GM12878 (cell line): ENCODE data around the gene MRM3. TPM values are rescaled to one million over a fixed set of nuclear protein-coding genes. Genes with fewer than 3 reads are reported as not detected.

Source experiments
- ATAC-seq: fragments of 200-7000 bp; cut with Tn5 transposase; 3 replicates; pipeline ENCODE4 v1.9.1; 2020; ENCODE audit warnings: mild to moderate bottlenecking, moderate library complexity
- BruUV-seq: library from RNA; stranded (reverse); fragments of 400-500 nt; replicated peaks from 2 replicates; lab custom pipeline; 2021; lab: Mats Ljungman, UMichigan
- CTCF ChIA-PET: fragments of 300-600 bp; sonication (Branson Sonifier 250); formaldehyde crosslinking; extraction: SDS; loops from one replicate; lab custom pipeline; 2021; ENCODE audit warnings: inconsistent platforms; lab: Yijun Ruan, JAX
- POLR2A ChIA-PET: fragments of 350-600 bp; formaldehyde crosslinking; extraction: SDS; loops from one replicate; lab custom pipeline; 2021; ENCODE audit warnings: inconsistent platforms; lab: Charles Lee
- RAD21 ChIA-PET: fragments of 300-600 bp; sonication (Branson Sonifier 250); formaldehyde crosslinking; loops from one replicate; lab custom pipeline; 2023; ENCODE audit warnings: antibody characterized with exemption; ENCODE audit not compliant: unreplicated experiment; lab: Charles Lee
- SMC1A ChIA-PET: fragments of 300-600 bp; sonication (Branson Sonifier 250); formaldehyde crosslinking; loops from one replicate; lab custom pipeline; 2023; ENCODE audit not compliant: unreplicated experiment, uncharacterized antibody; lab: Charles Lee
- DNase-seq: peaks from one replicate; pipeline ENCODE4 v3.0.0-alpha.2; 2011; ENCODE audit warnings: low read depth, low spot score
- FAIRE-seq: peaks from 3 replicates; lab custom pipeline; 2011; peaks lifted over from hg19 to GRCh38; lab: Jason Lieb, UNC
- H2AFZ ChIP-seq: 2 replicates; pipeline ENCODE4 v1.6.0; 2011; ENCODE audit warnings: low read depth, low read length, control low read depth; ENCODE audit not compliant: control insufficient read depth
- H3K27ac ChIP-seq: 2 replicates; pipeline ENCODE4 v1.5.1; 2011; ENCODE audit warnings: control low read depth; ENCODE audit not compliant: control insufficient read depth, insufficient read depth
- H3K27me3 ChIP-seq, 2 experiments: replicated peaks in 1 of 2; 2 replicates each; pipeline versions ENCODE4 v1.6.0 to v1.6.1; 2011; ENCODE audit warnings: low read length in 1 of 2; ENCODE audit not compliant: control insufficient read depth in 2 of 2, insufficient read depth in 2 of 2
- H3K36me3 ChIP-seq, 2 experiments: 2 replicates each; pipeline ENCODE4 v1.5.1; 2011; ENCODE audit warnings: low read length in 1 of 2; ENCODE audit not compliant: control insufficient read depth in 2 of 2, insufficient read depth in 2 of 2
- H3K4me1 ChIP-seq: 2 replicates; pipeline ENCODE4 v1.6.1; 2011; ENCODE audit warnings: mild to moderate bottlenecking, low read length, moderate library complexity, mixed read lengths; ENCODE audit not compliant: control insufficient read depth, insufficient read depth
- H3K4me2 ChIP-seq: 2 replicates; pipeline ENCODE4 v1.6.0; 2011; ENCODE audit warnings: control low read depth; ENCODE audit not compliant: control insufficient read depth, insufficient read depth
- H3K4me3 ChIP-seq: fragments of 200-600 bp; sonication (generic); 2 replicates; pipeline ENCODE4 v1.5.1; 2016
- H3K79me2 ChIP-seq: 2 replicates; pipeline ENCODE4 v1.6.0; 2011; ENCODE audit warnings: low read length; ENCODE audit not compliant: control insufficient read depth, insufficient read depth
- H3K9ac ChIP-seq: 2 replicates; pipeline ENCODE4 v1.8.0; 2011; ENCODE audit warnings: low read length, control low read depth, mixed read lengths; ENCODE audit not compliant: control insufficient read depth, insufficient read depth
- H3K9me3 ChIP-seq: replicated peaks from 3 replicates; pipeline ENCODE4 v1.5.1; 2011; ENCODE audit warnings: mild to moderate bottlenecking, low read length; ENCODE audit not compliant: control insufficient read depth, insufficient read depth
- H4K20me1 ChIP-seq: 2 replicates; pipeline ENCODE4 v1.6.0; 2011; ENCODE audit not compliant: control insufficient read depth, insufficient read depth
- BHLHE40 ChIP-seq, 2 experiments: fragments of 450-650 bp in 1 of 2; IDR thresholded peaks; 2 replicates each; pipeline ENCODE4 v1.6.1; 2011 to 2017; ENCODE audit warnings: low read depth in 2 of 2, borderline replicate concordance in 1 of 2, improper control_type of control experiment in 1 of 2, low read length in 1 of 2, mild to moderate bottlenecking in 1 of 2
- HDGF ChIP-seq: fragments of 450-650 bp; IDR thresholded peaks from 2 replicates; pipeline ENCODE4 v1.6.1; 2016; ENCODE audit warnings: antibody characterized with exemption
- NFYA ChIP-seq: IDR thresholded peaks from 2 replicates; pipeline ENCODE4 v1.6.1; 2011; ENCODE audit warnings: low read depth, mild to moderate bottlenecking, low read length, improper control_type of control experiment, borderline replicate concordance
- POLR2AphosphoS2 ChIP-seq: IDR thresholded peaks from 2 replicates; pipeline ENCODE4 v1.6.1; 2011; ENCODE audit warnings: low read depth, mild to moderate bottlenecking, low read length, improper control_type of control experiment, moderate library complexity
- RB1 ChIP-seq: fragments of 450-650 bp; formaldehyde crosslinking; IDR thresholded peaks from 2 replicates; pipeline ENCODE4 v1.6.1; 2017; ENCODE audit warnings: mild to moderate bottlenecking, borderline replicate concordance
- RBBP5 ChIP-seq: fragments of 200-600 bp; sonication (generic); conservative IDR thresholded peaks from 2 replicates; pipeline ENCODE4 v1.6.1; 2016
- SPI1 ChIP-seq: IDR thresholded peaks from 2 replicates; pipeline ENCODE4 v1.6.1; 2011; ENCODE audit warnings: low read depth, mild to moderate bottlenecking, low read length, moderate library complexity, borderline replicate concordance; ENCODE audit not compliant: insufficient read depth
- SREBF2 ChIP-seq: IDR thresholded peaks from 2 replicates; pipeline ENCODE4 v1.6.1; 2012; ENCODE audit warnings: mild to moderate bottlenecking, low read length
- TARDBP ChIP-seq: IDR thresholded peaks from 2 replicates; pipeline ENCODE4 v1.6.1; 2016; ENCODE audit warnings: borderline replicate concordance
- ZNF622 ChIP-seq: fragments of 450-650 bp; IDR thresholded peaks from 2 replicates; pipeline ENCODE4 v1.6.1; 2017; ENCODE audit warnings: mild to moderate bottlenecking, inconsistent platforms
- WGBS: methylation state at CpG from one replicate; pipeline ENCODE4 v1.1.6; 2016; ENCODE audit warnings: low lambda C conversion rate; ENCODE audit not compliant: insufficient replicate concordance, insufficient coverage; ENCODE audit errors: missing lambda C conversion rate; 5-methylcytosine and 5-hydroxymethylcytosine counted together
- in situ Hi-C: fragments of 300-500 bp; cut with MboI; formaldehyde crosslinking; loops from 9 replicates; pipeline ENCODE4 v1.14.3; 2018; ENCODE audit warnings: mixed read lengths
- intact Hi-C: fragments of 100-400 bp; cut with micrococcal nuclease; formaldehyde crosslinking; loops from one replicate; pipeline ENCODE4 v1.14.2; 2022; ENCODE audit not compliant: unreplicated experiment
- polyA plus RNA-seq, 11 experiments: library from polyadenylated mRNA; depleted of rRNA in 4 of 11; unstranded in 6 of 11; stranded (reverse) in 5 of 11; fragments of >200 nt; fragmentation: Nextera tagmentation in 4 of 11; fragmentation: Illumina TruSeq in 1 of 11; extraction: Ambion mirVana in 4 of 11; extraction: Trizol in 1 of 11; gene quantifications; 1 replicate in 1 of 11; 2 replicates in 10 of 11; pipeline versions ENCODE4 v1.2.1 to v1.2.3, GENCODE V29; 2011 to 2016; ENCODE audit warnings: inconsistent platforms in 2 of 11, missing spikeins in 2 of 11, low read depth in 1 of 11
- total RNA-seq, 4 experiments: library from RNA; depleted of rRNA in 3 of 4; stranded (reverse); fragments of >200 nt in 3 of 4; fragmentation: Illumina TruSeq in 1 of 4; extraction: Trizol in 1 of 4; gene quantifications; 2 replicates each; pipeline versions ENCODE4 v1.2.1 to v1.2.3, GENCODE V29; 2013 to 2021
- TF ChIP-seq, protein P1 (sequence below): IDR thresholded peaks from 2 replicates; pipeline ENCODE4 v1.6.1; 2012; ENCODE audit warnings: mild to moderate bottlenecking, low read depth, low read length
- TF ChIP-seq, protein P2 (sequence below), 3 experiments: IDR thresholded peaks in 2 of 3; conservative IDR thresholded peaks in 1 of 3; 2 replicates each; pipeline ENCODE4 v1.5.1; 2011; ENCODE audit warnings: low read depth in 3 of 3, low read length in 3 of 3, mild to moderate bottlenecking in 3 of 3, control low read depth in 2 of 3, moderate library complexity in 2 of 3, inconsistent platforms in 1 of 3, mixed read lengths in 1 of 3; ENCODE audit not compliant: control insufficient read depth in 2 of 3, insufficient read depth in 1 of 3; ENCODE audit errors: extremely low read depth in 1 of 3
- TF ChIP-seq, protein P3 (sequence below): IDR thresholded peaks from 2 replicates; pipeline ENCODE4 v1.6.1; 2011; ENCODE audit warnings: borderline replicate concordance, low read depth, mild to moderate bottlenecking, moderate library complexity, mixed read lengths, low read length; ENCODE audit not compliant: insufficient read depth; ENCODE audit errors: extremely low read length

MRM3 gene
- total and polyA plus RNA-seq, 10 of the 15 experiments (the other 5 are each of a cell fraction or from before 2014, with no cell fraction given): 2.3 to 48.9 (median 26.6) TPM

DNA sequence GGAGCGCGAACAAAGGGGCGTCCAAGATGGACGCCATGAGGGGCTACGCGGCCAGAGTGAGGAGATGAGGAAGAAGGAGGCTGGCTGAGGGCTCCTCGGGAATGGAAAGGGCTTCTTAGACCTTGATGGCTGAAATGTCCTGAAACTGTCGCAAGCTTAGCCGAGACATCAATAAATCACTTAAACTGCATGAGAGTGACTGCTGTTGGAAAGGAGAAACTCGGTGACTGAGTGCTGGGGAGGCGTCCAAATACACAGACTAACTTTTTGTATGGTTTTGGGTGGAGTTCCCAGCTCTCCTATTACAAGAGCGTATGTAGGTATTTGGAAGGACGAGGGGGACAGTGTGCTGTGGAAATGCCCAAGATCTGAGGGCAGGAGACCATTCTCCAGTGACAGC lies 28.7 kb upstream of the MRM3 start:
- no peaks in the 10 kb centered on the region for H4K20me1 ChIP-seq
- ChIA-PET RAD21 (interaction anchor here (1.4 to 1.5 kb wide), 2 partner anchors 39 to 243 kb away, joined by 5 read pairs; partner anchors contain the start of genes TIMM22 and VPS53), POLR2A (no interaction called here), CTCF (interaction anchor here (0.9 to 1.8 kb wide), 7 partner anchors 8 to 341 kb away, joined by 3 to 7 read pairs (median 5); partner anchors contain the start of genes GLOD4 and MRM3), SMC1A (interaction anchor here (0.9 to 1.4 kb wide), 3 partner anchors 21 to 228 kb away, joined by 3 to 4 read pairs (median 4); partner anchors contain the start of genes GLOD4 and MRM3)
- TF ChIP-seq BHLHE40 (IDR thresholded peaks at IDR 0.05; ENCODE audit: borderline replicate concordance in 1 of 2, low read depth in 2 of 2, low read length in 1 of 2) (no peak), RB1 (no peak), HDGF (no peak), SREBF2 (no peak), TARDBP (no peak), RBBP5 (no peak), SPI1 (no peak), ZNF622 (no peak), POLR2AphosphoS2 (no peak), NFYA (no peak)
- TF ChIP-seq, protein P1, sequence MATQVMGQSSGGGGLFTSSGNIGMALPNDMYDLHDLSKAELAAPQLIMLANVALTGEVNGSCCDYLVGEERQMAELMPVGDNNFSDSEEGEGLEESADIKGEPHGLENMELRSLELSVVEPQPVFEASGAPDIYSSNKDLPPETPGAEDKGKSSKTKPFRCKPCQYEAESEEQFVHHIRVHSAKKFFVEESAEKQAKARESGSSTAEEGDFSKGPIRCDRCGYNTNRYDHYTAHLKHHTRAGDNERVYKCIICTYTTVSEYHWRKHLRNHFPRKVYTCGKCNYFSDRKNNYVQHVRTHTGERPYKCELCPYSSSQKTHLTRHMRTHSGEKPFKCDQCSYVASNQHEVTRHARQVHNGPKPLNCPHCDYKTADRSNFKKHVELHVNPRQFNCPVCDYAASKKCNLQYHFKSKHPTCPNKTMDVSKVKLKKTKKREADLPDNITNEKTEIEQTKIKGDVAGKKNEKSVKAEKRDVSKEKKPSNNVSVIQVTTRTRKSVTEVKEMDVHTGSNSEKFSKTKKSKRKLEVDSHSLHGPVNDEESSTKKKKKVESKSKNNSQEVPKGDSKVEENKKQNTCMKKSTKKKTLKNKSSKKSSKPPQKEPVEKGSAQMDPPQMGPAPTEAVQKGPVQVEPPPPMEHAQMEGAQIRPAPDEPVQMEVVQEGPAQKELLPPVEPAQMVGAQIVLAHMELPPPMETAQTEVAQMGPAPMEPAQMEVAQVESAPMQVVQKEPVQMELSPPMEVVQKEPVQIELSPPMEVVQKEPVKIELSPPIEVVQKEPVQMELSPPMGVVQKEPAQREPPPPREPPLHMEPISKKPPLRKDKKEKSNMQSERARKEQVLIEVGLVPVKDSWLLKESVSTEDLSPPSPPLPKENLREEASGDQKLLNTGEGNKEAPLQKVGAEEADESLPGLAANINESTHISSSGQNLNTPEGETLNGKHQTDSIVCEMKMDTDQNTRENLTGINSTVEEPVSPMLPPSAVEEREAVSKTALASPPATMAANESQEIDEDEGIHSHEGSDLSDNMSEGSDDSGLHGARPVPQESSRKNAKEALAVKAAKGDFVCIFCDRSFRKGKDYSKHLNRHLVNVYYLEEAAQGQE: no peak
- TF ChIP-seq, protein P2, sequence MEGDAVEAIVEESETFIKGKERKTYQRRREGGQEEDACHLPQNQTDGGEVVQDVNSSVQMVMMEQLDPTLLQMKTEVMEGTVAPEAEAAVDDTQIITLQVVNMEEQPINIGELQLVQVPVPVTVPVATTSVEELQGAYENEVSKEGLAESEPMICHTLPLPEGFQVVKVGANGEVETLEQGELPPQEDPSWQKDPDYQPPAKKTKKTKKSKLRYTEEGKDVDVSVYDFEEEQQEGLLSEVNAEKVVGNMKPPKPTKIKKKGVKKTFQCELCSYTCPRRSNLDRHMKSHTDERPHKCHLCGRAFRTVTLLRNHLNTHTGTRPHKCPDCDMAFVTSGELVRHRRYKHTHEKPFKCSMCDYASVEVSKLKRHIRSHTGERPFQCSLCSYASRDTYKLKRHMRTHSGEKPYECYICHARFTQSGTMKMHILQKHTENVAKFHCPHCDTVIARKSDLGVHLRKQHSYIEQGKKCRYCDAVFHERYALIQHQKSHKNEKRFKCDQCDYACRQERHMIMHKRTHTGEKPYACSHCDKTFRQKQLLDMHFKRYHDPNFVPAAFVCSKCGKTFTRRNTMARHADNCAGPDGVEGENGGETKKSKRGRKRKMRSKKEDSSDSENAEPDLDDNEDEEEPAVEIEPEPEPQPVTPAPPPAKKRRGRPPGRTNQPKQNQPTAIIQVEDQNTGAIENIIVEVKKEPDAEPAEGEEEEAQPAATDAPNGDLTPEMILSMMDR (IDR thresholded peaks at IDR 0.05 in 2 of 3, conservative IDR thresholded peaks at IDR 0.05 in 1 of 3; ENCODE audit: control insufficient read depth in 2 of 3, extremely low read depth in 1 of 3, insufficient read depth in 1 of 3, low read depth in 3 of 3, low read length in 3 of 3): no peak
- TF ChIP-seq, protein P3, sequence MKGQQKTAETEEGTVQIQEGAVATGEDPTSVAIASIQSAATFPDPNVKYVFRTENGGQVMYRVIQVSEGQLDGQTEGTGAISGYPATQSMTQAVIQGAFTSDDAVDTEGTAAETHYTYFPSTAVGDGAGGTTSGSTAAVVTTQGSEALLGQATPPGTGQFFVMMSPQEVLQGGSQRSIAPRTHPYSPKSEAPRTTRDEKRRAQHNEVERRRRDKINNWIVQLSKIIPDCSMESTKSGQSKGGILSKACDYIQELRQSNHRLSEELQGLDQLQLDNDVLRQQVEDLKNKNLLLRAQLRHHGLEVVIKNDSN: no peak
- no peak for DNase-seq
- H3K36me3 ChIP-seq: peaks cover 0 to 2% of the 10 kb centered on the region in 2 experiments; a peak in 1 of 4 replicates
- H3K4me3 ChIP-seq: no peak overlapping the region
- H3K27me3 ChIP-seq: no peaks in the 10 kb centered on the region
- no peak overlapping the region for H3K4me2 ChIP-seq
- WGBS: 98% methylated on average over 8 of the region's 13 CpGs
- FAIRE-seq: no peak
- ATAC-seq: no peak
- no peak overlapping the region for H2AFZ ChIP-seq
- H3K79me2 ChIP-seq: peaks cover 30% of the 10 kb centered on the region
- no peak overlapping the region for H3K27ac ChIP-seq
- in situ Hi-C loops: no loop called here
- intact Hi-C loops: no loop called here
- H3K9me3 ChIP-seq: peaks cover 3% of the 10 kb centered on the region; the same call in 1 of the 3 replicates
- no peak overlapping the region for H3K9ac ChIP-seq
- peaks cover 4% of the 10 kb centered on the region; the same call in 1 of the 2 replicates for H3K4me1 ChIP-seq
- no TSS peak for BruUV-seq
